GM23248 (cell line): ENCODE data around the gene NCK1.

Experiments used
- EZH2 ChIP-seq: fragments of 200-600 bp; sonication (generic); IDR thresholded peaks from 2 replicates; pipeline ENCODE4 v1.6.1; 2018; ENCODE audit warnings: antibody characterized with exemption, mild to moderate bottlenecking; ENCODE audit not compliant: insufficient read depth, poor library complexity, severe bottlenecking
- EZH2phosphoT487 ChIP-seq: fragments of 200-600 bp; sonication (generic); IDR thresholded peaks from 2 replicates; pipeline ENCODE4 v1.6.1; 2018; ENCODE audit warnings: antibody characterized with exemption, moderate library complexity, mild to moderate bottlenecking, low read depth; ENCODE audit not compliant: insufficient read depth

DNA sequence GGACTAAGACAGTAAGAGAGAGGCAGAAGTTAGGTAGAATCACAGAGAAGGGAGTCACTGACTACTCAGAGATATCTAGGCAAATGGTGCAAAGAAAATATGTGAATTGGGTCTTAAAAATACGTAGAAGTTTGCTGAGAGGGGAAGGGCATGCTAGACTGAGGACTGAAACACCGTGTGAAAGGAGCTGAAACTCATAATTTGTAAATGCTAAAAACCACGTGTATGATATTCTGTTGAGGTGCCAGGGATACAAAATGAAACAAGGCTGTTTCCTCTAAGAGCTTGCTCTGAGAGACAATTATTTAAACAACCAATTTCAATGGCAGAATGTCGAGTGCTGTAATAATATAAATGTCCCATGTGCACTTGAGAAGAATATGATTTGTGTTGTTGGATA, 47.2 kb downstream of the NCK1 start:
- no peak for TF ChIP-seq EZH2phosphoT487
- TF ChIP-seq EZH2, result no peak
